Aortic smooth muscle cell (primary cell): ENCODE measurements around the gene ETDA. TPM values are rescaled to one million over a fixed set of nuclear protein-coding genes. Genes with fewer than 3 reads are reported as not detected.

Source experiments
- total RNA-seq: library from RNA; depleted of rRNA; stranded (reverse); fragments of >200 nt; gene quantifications from 2 replicates; pipeline ENCODE4 v1.2.3, GENCODE V29; 2014

Gene ETDA
- total RNA-seq: not detected in 2 replicates

DNA sequence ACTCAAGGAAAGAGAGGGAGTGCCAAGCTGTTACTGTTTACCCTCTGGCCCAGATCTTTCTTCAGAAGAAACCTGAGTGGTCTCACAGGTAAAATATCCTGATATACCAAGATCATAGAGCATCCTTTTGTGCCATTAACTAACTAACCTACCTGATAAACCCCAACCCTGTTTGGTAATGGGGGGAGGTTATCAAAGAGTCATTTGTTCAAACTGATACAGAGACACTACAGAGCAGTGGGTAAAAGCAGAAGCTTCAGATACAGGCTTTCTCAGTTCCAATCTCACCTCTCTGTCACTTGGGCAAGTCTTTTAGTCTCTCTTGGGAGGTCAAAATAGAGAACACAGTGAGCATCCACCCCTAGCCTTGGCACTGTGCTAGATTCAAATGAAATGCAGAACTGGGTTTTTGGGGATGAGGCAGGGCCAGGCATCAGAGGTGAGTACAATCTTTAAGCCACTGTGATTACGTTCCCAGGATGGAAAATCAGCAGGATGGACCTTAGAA, at the start of gene ETDA:
TSS of gene ETDA (plus strand) at position 51 of the 508 bp plus-strand sequence. CDS start 1,216 bp downstream, outside the sequence.

Other genes starting within 250 kb of the ETDA start
- gene RTL8B, start 229.5 kb upstream of the ETDA start, total RNA-seq: 3.6 and 5.0 TPM in 2 replicates
- 24.3 and 33.4 TPM in 2 replicates for gene RTL8C, start 219.7 kb upstream of the ETDA start, total RNA-seq
- 3.0 and 3.8 TPM in 2 replicates for gene RTL8A, start 199.9 kb upstream of the ETDA start, total RNA-seq
- gene SMIM10L2B, start 153.3 kb upstream of the ETDA start, total RNA-seq: 0.99 and 1.5 TPM in 2 replicates
- gene ETDB, start 131.5 kb upstream of the ETDA start, total RNA-seq: not detected in 2 replicates
- gene CT55, start 80.7 kb upstream of the ETDA start, total RNA-seq: not detected in 2 replicates
- not detected in 2 replicates for gene ETDC, start 57.4 kb downstream of the ETDA start, total RNA-seq
- gene ZNF75D, start 92.0 kb downstream of the ETDA start, total RNA-seq: 7.7 and 8.5 TPM in 2 replicates
- gene ZNF449, start 92.7 kb downstream of the ETDA start, total RNA-seq: 9.4 and 11.4 TPM in 2 replicates
- 0.12 and 0.26 TPM in 2 replicates for gene SMIM10L2A, start 169.9 kb downstream of the ETDA start, total RNA-seq